Erythroblast (primary cell): Measurements from ENCODE around the gene SYPL1.

Experiments
- GATA1 ChIP-seq: IDR thresholded peaks from 2 replicates; pipeline ENCODE4 v1.6.1; 2011; ENCODE audit warnings: low read depth, mild to moderate bottlenecking, control low read depth, low read length, moderate library complexity
- POLR2A ChIP-seq: IDR thresholded peaks from 2 replicates; pipeline ENCODE4 v1.6.1; 2011; ENCODE audit warnings: mild to moderate bottlenecking, low read length

- TF ChIP-seq POLR2A (no peak), GATA1 (no peak)
Measured at GRCh38 chr7:106099539-106099938, 12.6 kb downstream of the SYPL1 start.
